Activated CD4-positive, alpha-beta memory T cell treated with anti-CD3 and anti-CD28 coated beads, Interleukin-2, amount 10 ng/mL, durations not matched to agents 7 days and 5 days (primary cell): ENCODE results near the gene PTPN23. TPM values are rescaled to one million over a fixed set of nuclear protein-coding genes. Genes with fewer than 3 reads are reported as not detected.
A peak's percentile ranks its signal among the peaks of the same experiment; 100 is the strongest.
"Not testable (repeated sequence)": the region's sequence is repeated elsewhere in the genome, so short reads cannot be mapped to it uniquely, and the experiment has no call there.

Experiments
- CTCF ChIA-PET: fragments of 350-600 bp; sonication (Branson Sonifier 250); formaldehyde crosslinking; loops from one replicate; lab custom pipeline; 2021; ENCODE audit warnings: antibody characterized with exemption, inconsistent platforms; lab: Charles Lee
- POLR2A ChIA-PET: fragments of 350-600 bp; sonication (Branson Sonifier 250); formaldehyde crosslinking; loops from one replicate; lab custom pipeline; 2021; ENCODE audit warnings: antibody characterized with exemption; lab: Charles Lee
- DNase-seq: peaks from one replicate; pipeline ENCODE4 v3.0.0-alpha.2; 2020
- H3K27ac Mint-ChIP-seq: one replicate; pipeline ENCODE4 v1.8.0; 2021; ENCODE audit warnings: mild to moderate bottlenecking, mixed read lengths
- H3K27me3 Mint-ChIP-seq: one replicate; pipeline ENCODE4 v1.8.0; 2021; ENCODE audit warnings: mixed read lengths
- H3K36me3 Mint-ChIP-seq: one replicate; pipeline ENCODE4 v1.8.0; 2021; ENCODE audit warnings: low read depth, mixed read lengths
- H3K4me1 Mint-ChIP-seq: one replicate; pipeline ENCODE4 v1.8.0; 2021; ENCODE audit warnings: mixed read lengths
- H3K4me3 Mint-ChIP-seq: one replicate; pipeline ENCODE4 v1.8.0; 2021; ENCODE audit warnings: mild to moderate bottlenecking, mixed read lengths
- H3K9me3 Mint-ChIP-seq: one replicate; pipeline ENCODE4 v1.8.0; 2021; ENCODE audit warnings: mixed read lengths
- total RNA-seq, 2 experiments: library from RNA; stranded (reverse); gene quantifications; one replicate each; pipeline ENCODE4 v1.2.3, GENCODE V29; 2021

Gene PTPN23
- total RNA-seq, 2 experiments from 2014 or later: 26.8 to 28.7 TPM

GRCh38 chr3:47356201-47356600 is 24.6 kb upstream of the PTPN23 start:
- POLR2A ChIA-PET: no interaction called here
- CTCF ChIA-PET: no interaction called here
- H3K4me1 Mint-ChIP-seq: peaks cover 5% of the 10 kb centered on the region
- no peak overlapping the region for H3K4me3 Mint-ChIP-seq
- no peak for DNase-seq
- H3K27me3 Mint-ChIP-seq: no peaks in the 10 kb centered on the region
- H3K9me3 Mint-ChIP-seq: peaks cover 18% of the 10 kb centered on the region
- H3K36me3 Mint-ChIP-seq: peaks cover 9% of the 10 kb centered on the region
- no peak overlapping the region for H3K27ac Mint-ChIP-seq

DNA sequence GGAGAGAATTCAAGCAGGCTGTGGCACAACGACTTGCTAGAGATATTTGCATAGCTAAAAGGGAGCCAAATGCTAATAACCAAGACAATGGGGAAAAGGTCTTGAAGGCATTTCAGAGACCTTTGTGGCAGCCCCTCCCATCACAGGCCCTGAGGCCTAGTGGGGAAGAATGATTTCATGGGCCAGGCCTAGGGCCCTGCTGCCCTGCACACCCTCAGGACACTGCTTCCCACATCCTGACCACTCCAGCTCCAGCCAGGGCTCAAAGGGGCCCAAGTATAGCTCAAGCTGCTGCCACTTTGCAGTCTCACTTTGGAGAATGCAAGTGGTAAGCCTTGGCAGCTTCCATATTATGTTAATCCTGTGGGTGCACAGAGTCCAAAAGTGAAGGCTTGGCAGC is 21.5 kb upstream of the PTPN23 start:
- Mint-ChIP-seq H3K27ac (no peak overlapping the region), H3K36me3 (peaks cover 14% of the 10 kb centered on the region), H3K9me3 (peaks cover 21% of the 10 kb centered on the region), H3K4me1 (peaks cover 17% of the 10 kb centered on the region), H3K4me3 (no peak overlapping the region), H3K27me3 (no peaks in the 10 kb centered on the region)
- DNase-seq: no peak
- CTCF ChIA-PET: no interaction called here
- POLR2A ChIA-PET: interaction anchor here (0.5 to 1.6 kb wide), 2 partner anchors 21 to 72 kb away, joined by 3 to 5 read pairs; partner anchors contain the start of gene PTPN23

GRCh38 chr3:47360110-47360517 is 20.7 kb upstream of the PTPN23 start:
- H3K4me3 Mint-ChIP-seq: not testable (repeated sequence)

GRCh38 chr3:47362701-47363100 is 18.1 kb upstream of the PTPN23 start:
- H3K9me3 Mint-ChIP-seq: peaks cover 21% of the 10 kb centered on the region
- POLR2A ChIA-PET: no interaction called here
- DNase-seq: peak; percentile 22
- peaks cover 17% of the 10 kb centered on the region for H3K4me1 Mint-ChIP-seq
- no peaks in the 10 kb centered on the region for H3K27me3 Mint-ChIP-seq
- CTCF ChIA-PET: no interaction called here
- H3K36me3 Mint-ChIP-seq: peaks cover 14% of the 10 kb centered on the region
- H3K4me3 Mint-ChIP-seq: no peak overlapping the region
- peak overlapping the region; percentile 44 for H3K27ac Mint-ChIP-seq

More at GRCh38 chr3:47360110-47360517, 20.7 kb upstream of the PTPN23 start:
- POLR2A ChIA-PET: interaction anchor here (1.6 kb wide), 1 partner anchor 20 kb away, joined by 5 read pairs; the partner anchor contains the start of gene PTPN23
- H3K27me3 Mint-ChIP-seq, CTCF ChIA-PET, DNase-seq: not testable (repeated sequence)
- H3K27ac Mint-ChIP-seq: peak overlapping the region; percentile 30
- peaks cover 14% of the 10 kb centered on the region for H3K36me3 Mint-ChIP-seq
- peaks cover 17% of the 10 kb centered on the region for H3K4me1 Mint-ChIP-seq
- H3K9me3 Mint-ChIP-seq: peaks cover 21% of the 10 kb centered on the region

DNA sequence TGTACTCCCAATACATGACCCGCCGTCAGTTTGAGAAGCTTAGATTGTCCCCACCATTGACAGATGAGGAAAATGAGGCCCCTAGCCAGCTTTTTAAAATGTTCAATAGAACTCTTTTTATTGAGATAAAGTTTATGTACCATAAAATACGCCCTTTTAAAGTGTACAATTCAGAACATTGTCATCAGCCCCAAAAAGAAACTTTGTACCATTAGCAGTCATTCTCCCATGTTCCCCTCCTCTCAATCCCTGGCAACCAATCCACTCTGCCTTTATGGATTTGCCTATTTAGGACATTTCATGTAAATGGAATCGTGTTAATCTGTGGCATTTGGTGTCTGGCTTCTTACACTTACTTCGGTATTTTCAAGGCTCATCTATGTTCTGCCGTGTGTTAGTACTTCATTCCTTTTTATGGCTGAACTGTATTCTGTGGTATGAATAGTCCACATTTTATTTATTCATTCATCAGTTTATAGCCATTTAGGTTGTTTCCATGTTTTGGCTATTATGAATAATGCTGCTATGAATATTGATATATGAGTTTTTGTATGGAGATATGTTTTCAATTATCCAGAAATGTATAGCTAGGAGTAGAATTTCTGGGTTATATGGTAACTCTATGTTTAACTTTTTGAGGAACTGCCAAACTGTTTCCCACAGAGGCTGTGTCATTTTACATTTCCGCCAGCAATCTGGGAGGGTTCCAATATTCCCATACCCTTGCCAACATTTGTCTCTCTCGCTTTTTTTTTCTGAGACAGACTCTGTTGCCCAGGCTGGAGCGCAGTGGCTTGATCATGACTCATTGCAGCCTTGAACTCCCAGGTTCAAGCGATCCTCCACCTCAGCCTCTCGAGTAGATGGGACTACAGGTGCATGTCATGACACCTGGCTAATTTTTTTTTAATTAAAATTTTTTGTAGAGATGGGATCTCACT is 15.3 kb upstream of the PTPN23 start:
- H3K27ac Mint-ChIP-seq: no peak overlapping the region
- peaks cover 13% of the 10 kb centered on the region for H3K4me1 Mint-ChIP-seq
- CTCF ChIA-PET: interaction anchor here (1.1 kb wide), 1 partner anchor 14 kb away, joined by 3 read pairs; no protein-coding TSS in a partner anchor
- peaks cover 1% of the 10 kb centered on the region for H3K27me3 Mint-ChIP-seq
- H3K4me3 Mint-ChIP-seq: no peak overlapping the region
- POLR2A ChIA-PET: no interaction called here
- peaks cover 5% of the 10 kb centered on the region for H3K36me3 Mint-ChIP-seq
- peaks cover 3% of the 10 kb centered on the region for H3K9me3 Mint-ChIP-seq
- no peak for DNase-seq

DNA sequence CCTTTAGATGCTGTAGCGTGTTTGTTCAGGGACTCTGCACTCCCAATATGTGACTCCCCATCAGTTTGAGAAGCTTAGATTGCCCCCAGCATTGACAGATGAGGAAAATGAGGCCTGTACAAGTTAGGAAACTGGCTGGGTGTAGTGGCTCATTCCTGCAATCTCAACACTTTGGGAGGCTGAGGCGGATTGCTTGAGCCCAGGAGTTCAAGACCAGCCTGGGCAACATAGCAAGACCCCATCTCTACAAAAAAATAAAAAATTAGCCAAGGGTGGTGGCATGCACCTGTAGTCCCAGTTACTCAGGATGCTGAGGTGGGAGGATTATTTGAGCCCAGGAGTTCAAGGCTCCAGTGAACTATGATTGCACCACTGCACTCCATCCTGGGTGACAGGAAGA is 14.0 kb upstream of the PTPN23 start:
- H3K27me3 Mint-ChIP-seq: peaks cover 1% of the 10 kb centered on the region
- peaks cover 5% of the 10 kb centered on the region for H3K36me3 Mint-ChIP-seq
- H3K27ac Mint-ChIP-seq: no peak overlapping the region
- POLR2A ChIA-PET: no interaction called here
- CTCF ChIA-PET: no interaction called here
- H3K9me3 Mint-ChIP-seq: peaks cover 3% of the 10 kb centered on the region
- DNase-seq: no peak
- H3K4me1 Mint-ChIP-seq: peaks cover 12% of the 10 kb centered on the region
- H3K4me3 Mint-ChIP-seq: no peak overlapping the region

GRCh38 chr3:47367631-47368030 is 13.2 kb upstream of the PTPN23 start:
- peaks cover 6% of the 10 kb centered on the region for H3K4me1 Mint-ChIP-seq
- H3K4me3 Mint-ChIP-seq: no peak overlapping the region
- peaks cover 2% of the 10 kb centered on the region for H3K36me3 Mint-ChIP-seq
- CTCF ChIA-PET: no interaction called here
- DNase-seq: no peak
- H3K27ac Mint-ChIP-seq: no peak overlapping the region
- no peaks in the 10 kb centered on the region for H3K9me3 Mint-ChIP-seq
- POLR2A ChIA-PET: no interaction called here
- H3K27me3 Mint-ChIP-seq: peaks cover 1% of the 10 kb centered on the region

DNA sequence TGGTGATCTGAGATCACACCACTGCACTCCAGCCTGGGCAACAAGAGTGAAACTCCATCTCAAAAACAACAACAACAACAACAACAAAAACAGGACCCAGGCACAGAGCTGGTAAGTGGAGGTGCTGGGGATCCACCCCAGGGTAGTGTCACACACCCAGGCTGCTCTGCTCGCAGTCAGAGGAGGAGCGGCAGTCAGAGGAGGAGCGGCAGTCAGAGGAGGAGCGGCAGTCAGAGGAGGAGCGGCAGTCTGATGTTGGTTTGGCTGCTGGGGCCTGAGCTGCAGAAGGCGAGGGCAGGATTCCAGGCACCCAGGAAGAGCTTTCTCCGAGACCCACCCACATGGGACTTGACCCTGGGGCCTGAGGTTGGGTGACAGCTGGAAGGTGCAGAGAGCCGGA is 10.8 kb upstream of the PTPN23 start:
- CTCF ChIA-PET: interaction anchor here (0.7 to 2.8 kb wide), 3 partner anchors 11 to 503 kb away, joined by 3 to 8 read pairs (median 3); partner anchors contain the start of gene PTPN23
- H3K36me3 Mint-ChIP-seq, H3K9me3 Mint-ChIP-seq, H3K27ac Mint-ChIP-seq, H3K27me3 Mint-ChIP-seq, H3K4me3 Mint-ChIP-seq, H3K4me1 Mint-ChIP-seq, DNase-seq: not testable (repeated sequence)
- POLR2A ChIA-PET: interaction anchor here (1.7 kb wide), 1 partner anchor 11 kb away, joined by 5 read pairs; the partner anchor contains the start of gene PTPN23

- POLR2A ChIA-PET: interaction anchor here (0.8 to 1.7 kb wide), 2 partner anchors 9 to 10 kb away, joined by 3 to 5 read pairs; partner anchors contain the start of gene PTPN23
- CTCF ChIA-PET: interaction anchor here (1.3 to 2.8 kb wide), 2 partner anchors 207 to 504 kb away, joined by 3 to 8 read pairs; no protein-coding TSS in a partner anchor
- peaks cover 7% of the 10 kb centered on the region for H3K27me3 Mint-ChIP-seq
- no peaks in the 10 kb centered on the region for H3K4me1 Mint-ChIP-seq
- no peak overlapping the region for H3K4me3 Mint-ChIP-seq
- H3K27ac Mint-ChIP-seq: no peak overlapping the region
- no peaks in the 10 kb centered on the region for H3K9me3 Mint-ChIP-seq
- peak; percentile 43 for DNase-seq
- no peaks in the 10 kb centered on the region for H3K36me3 Mint-ChIP-seq
Measured at GRCh38 chr3:47370887-47371697, 9.7 kb upstream of the PTPN23 start.

DNA sequence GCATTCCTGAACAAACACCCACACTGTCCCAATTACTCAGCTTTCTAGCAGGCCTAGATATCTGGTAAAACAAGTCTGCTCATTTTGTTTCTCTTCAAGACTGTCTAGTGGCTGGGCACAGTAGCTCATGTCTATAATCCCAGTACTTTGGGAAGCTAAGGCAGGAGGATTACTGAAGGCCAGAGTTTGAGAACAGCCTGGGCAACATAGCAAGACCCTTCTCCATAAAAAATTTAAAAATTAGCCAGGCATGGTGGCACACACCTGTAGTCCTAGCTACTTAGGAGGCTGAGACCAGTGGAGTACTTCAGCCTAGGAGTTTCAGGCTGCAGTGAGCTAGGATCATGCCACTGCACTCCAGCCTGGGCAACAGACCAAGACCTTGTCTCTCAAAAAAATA is 6.2 kb upstream of the PTPN23 start:
- Mint-ChIP-seq H3K27me3 (peaks cover 6% of the 10 kb centered on the region), H3K9me3 (no peaks in the 10 kb centered on the region), H3K36me3 (peaks cover 3% of the 10 kb centered on the region), H3K4me1 (peaks cover 15% of the 10 kb centered on the region), H3K4me3 (no peak overlapping the region), H3K27ac (no peak overlapping the region)
- ChIA-PET POLR2A (no interaction called here), CTCF (no interaction called here)
- no peak for DNase-seq

DNA sequence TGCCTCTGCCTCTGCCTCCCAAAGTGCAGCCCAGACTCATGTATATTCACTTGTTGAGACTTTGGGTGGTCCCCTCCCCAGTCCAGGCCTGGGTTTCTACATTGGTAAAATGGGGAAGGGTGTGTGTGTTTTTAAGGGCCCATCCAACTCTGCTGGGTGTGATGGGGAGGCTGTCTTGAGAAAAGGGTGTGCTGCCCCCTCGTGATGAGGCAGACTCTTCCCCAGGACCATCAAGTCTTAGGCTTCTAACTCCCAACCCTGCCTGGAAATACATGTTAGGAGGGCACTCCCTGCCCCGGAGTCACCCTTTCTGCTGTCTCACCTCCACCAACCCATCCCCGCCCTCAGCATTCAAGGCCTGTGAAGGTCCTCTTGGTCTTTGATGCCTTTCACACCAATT is 4.4 kb upstream of the PTPN23 start:
- DNase-seq: no peak
- H3K27me3 Mint-ChIP-seq: peaks cover 6% of the 10 kb centered on the region
- no peak overlapping the region for H3K27ac Mint-ChIP-seq
- CTCF ChIA-PET: no interaction called here
- POLR2A ChIA-PET: no interaction called here
- peaks cover 25% of the 10 kb centered on the region for H3K4me1 Mint-ChIP-seq
- H3K36me3 Mint-ChIP-seq: peaks cover 7% of the 10 kb centered on the region
- H3K4me3 Mint-ChIP-seq: no peak overlapping the region
- H3K9me3 Mint-ChIP-seq: no peaks in the 10 kb centered on the region

DNA sequence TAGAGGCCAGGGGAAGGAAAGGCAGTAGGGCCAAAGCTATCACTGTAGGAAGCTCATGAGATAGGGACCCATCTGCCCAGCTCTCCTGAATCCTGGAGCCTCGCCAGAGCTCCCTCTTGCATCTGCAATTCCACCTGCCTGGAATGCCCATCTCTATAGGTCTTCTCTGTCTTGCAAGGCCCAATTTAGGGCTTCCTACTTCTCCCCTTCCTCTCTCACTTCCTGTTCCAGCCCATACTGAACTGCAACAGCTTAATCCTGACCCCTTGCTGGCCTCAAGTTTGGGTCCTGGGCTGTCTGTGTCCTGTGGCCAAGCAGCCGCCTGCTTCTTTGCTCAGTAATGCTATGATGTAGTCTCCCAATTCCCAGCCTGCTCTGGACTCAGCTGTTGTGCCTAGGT is 3.6 kb upstream of the PTPN23 start:
- ChIA-PET CTCF (no interaction called here), POLR2A (no interaction called here)
- H3K9me3 Mint-ChIP-seq: no peaks in the 10 kb centered on the region
- peaks cover 33% of the 10 kb centered on the region for H3K4me1 Mint-ChIP-seq
- no peak overlapping the region for H3K4me3 Mint-ChIP-seq
- H3K36me3 Mint-ChIP-seq: peaks cover 7% of the 10 kb centered on the region
- H3K27me3 Mint-ChIP-seq: peaks cover 6% of the 10 kb centered on the region
- no peak overlapping the region for H3K27ac Mint-ChIP-seq
- no peak for DNase-seq
